ENCODE data around the gene RNASEH2C. TPM values are rescaled to one million over a fixed set of nuclear protein-coding genes. Genes with fewer than 3 reads are reported as not detected.

RNASEH2C gene
- total RNA-seq, 4 donors from 2014 or later, result 35.2 to 107 (median 65.4) TPM

DNA sequence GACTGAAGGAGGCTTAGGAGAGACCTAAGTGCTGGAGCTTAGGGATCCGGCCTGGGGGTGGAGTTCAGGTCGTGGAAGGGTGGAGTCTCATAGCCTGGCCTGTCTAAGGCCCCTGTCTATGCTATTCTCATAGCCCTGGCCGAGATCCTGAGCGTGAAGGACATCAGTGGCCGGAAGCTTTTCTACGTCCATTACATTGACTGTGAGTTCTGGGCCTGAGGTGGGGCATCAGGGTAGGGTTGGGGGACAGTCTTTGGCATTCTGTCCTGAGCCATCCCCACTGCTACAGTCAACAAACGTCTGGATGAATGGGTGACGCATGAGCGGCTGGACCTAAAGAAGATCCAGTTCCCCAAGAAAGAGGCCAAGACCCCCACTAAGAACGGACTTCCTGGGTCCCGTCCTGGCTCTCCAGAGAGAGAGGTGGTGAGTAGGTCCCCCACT is 7.9 kb downstream of the RNASEH2C start:
- no peaks in the 10 kb centered on the region for H3K9me3 ChIP-seq
- TF ChIP-seq POLR2A (IDR thresholded peaks at IDR 0.05), result no peak
- TF ChIP-seq, protein P1, sequence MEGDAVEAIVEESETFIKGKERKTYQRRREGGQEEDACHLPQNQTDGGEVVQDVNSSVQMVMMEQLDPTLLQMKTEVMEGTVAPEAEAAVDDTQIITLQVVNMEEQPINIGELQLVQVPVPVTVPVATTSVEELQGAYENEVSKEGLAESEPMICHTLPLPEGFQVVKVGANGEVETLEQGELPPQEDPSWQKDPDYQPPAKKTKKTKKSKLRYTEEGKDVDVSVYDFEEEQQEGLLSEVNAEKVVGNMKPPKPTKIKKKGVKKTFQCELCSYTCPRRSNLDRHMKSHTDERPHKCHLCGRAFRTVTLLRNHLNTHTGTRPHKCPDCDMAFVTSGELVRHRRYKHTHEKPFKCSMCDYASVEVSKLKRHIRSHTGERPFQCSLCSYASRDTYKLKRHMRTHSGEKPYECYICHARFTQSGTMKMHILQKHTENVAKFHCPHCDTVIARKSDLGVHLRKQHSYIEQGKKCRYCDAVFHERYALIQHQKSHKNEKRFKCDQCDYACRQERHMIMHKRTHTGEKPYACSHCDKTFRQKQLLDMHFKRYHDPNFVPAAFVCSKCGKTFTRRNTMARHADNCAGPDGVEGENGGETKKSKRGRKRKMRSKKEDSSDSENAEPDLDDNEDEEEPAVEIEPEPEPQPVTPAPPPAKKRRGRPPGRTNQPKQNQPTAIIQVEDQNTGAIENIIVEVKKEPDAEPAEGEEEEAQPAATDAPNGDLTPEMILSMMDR (IDR thresholded peaks at IDR 0.05), result no peak
- H3K4me1 ChIP-seq, result peaks cover 0 to 8% of the 10 kb centered on the region in 2 donors
- no peaks in the 10 kb centered on the region for H3K27me3 ChIP-seq
- intact Hi-C loops (cut with DNase I; ENCODE audit: low total_unique reads), result loop anchor here (5.0 kb wide), 1 partner anchor 105 kb away; no protein-coding TSS in a partner anchor
- H3K4me3 ChIP-seq, result peak overlapping the region; percentile 57 to 74
- no peaks in the 10 kb centered on the region for H3K36me3 ChIP-seq
- peak overlapping the region; percentile 94 to 98 for H3K27ac ChIP-seq
- no peak for DNase-seq

DNA sequence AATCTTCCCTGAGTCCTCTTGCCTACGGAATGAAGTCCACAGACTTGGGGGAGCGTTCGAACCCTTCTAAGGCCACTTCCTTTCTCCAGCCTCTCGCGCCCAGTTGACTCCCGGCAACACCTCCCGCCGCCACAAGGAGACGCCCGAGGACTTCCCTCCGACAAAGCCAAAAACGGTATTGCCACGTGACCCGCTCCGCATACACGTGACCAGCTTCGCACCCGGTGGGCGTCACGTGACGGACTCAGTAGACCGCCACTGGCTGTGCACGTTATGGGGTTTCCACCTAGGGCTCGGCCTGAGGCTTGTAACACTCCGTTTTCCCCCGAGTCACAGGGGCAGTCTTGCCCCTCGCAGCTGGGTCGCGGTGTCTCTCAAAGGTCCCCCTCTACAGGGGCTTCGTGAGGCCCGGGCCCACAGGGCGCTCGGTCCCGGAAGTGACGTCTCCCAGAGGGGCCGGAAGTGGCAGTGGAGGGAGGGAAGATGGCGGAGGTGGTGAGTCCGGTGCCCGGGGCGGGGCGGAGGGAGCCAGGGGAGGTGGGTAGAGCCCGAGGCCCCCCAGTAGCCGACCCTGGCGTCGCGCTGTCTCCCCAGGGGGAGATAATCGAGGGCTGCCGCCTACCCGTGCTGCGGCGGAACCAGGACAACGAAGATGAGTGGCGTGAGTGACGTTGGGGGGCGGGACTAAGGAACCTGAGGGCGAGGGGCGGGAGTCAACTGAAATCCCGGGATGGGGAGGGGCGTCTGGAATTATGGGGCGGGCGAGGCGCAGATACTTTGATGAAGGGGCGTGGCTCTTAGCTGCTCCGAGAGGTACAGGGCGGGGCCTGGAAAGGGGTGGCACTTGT is 8.6 kb downstream of the RNASEH2C start, which contains the start of gene KAT5:
Gene KAT5 (plus strand): TSS at position 468 of the 848 bp plus-strand sequence. CDS start 16 bp downstream, at position 484.
- Histone ChIP-seq H3K9me3 (no peaks in the 10 kb centered on the region), H3K4me1 (peaks cover 0 to 8% of the 10 kb centered on the region in 2 donors), H3K36me3 (no peaks in the 10 kb centered on the region), H3K27me3 (no peaks in the 10 kb centered on the region), H3K4me3 (peak within 1 kb of the TSS; percentile 57 to 74), H3K27ac (peak within 1 kb of the TSS; percentile 94 to 98)
- TF ChIP-seq, protein P1 (IDR thresholded peaks at IDR 0.05), result peak; percentile 95 to 99 (median 98)
- peak; percentile 76 to 89 for TF ChIP-seq POLR2A (IDR thresholded peaks at IDR 0.05)
- intact Hi-C loops (cut with DNase I; ENCODE audit: low total_unique reads), result loop anchor here (5.0 kb wide), 1 partner anchor 105 kb away; no protein-coding TSS in a partner anchor
- peak; percentile 98 to 99 for DNase-seq

DNA sequence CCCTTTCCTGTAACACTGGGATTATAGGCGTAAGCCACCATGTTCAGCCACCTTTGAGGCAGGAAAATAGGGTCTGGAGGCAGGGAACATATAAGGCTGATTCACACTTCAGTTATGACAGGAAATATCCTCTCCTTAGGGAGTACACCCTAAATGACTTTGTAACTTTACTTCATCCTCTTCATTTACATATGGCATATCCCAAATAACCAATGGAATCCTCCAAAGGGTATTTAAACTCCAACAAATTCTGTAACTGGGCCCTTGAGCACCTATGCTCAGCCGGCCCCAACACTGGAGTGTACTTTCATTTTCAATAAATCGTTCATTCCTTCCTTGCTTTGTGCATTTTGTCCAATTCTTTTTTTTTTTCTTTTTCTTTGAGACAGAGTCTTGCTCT is 10.2 kb downstream of the RNASEH2C start:
- DNase-seq, result no peak
- intact Hi-C loops (cut with DNase I; ENCODE audit: low total_unique reads), result loop anchor here (5.0 kb wide), 1 partner anchor 107 kb away; no protein-coding TSS in a partner anchor
- Histone ChIP-seq H3K4me1 (peaks cover 0 to 8% of the 10 kb centered on the region in 2 donors), H3K36me3 (no peaks in the 10 kb centered on the region), H3K27me3 (no peaks in the 10 kb centered on the region), H3K9me3 (no peaks in the 10 kb centered on the region), H3K4me3 (no peak overlapping the region), H3K27ac (peak overlapping the region; percentile 94 to 98)
- TF ChIP-seq, protein P1 (IDR thresholded peaks at IDR 0.05), result no peak

DNA sequence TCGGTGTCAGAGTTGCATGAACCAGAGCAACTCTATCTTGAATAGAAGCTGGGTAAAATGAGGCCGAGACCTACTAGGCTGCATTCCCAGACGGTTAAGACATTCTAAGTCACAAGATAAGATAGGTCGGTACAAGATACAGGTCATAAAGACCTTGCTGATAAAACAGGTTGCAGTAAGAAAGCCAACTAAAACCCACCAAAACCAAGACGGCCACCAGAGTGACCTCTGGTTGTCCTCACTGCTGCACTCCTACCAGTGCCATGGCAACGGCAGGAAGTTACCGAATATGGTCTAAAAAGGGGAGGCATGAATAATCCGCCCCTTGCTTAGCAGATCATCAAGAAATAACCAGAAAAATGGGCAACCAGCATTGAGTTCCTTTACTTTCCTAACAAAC is 10.9 kb downstream of the RNASEH2C start:
- no peak for DNase-seq

More for the DNA sequence above, 10.9 kb downstream of the RNASEH2C start:
- Histone ChIP-seq H3K36me3 (no peaks in the 10 kb centered on the region), H3K9me3 (no peaks in the 10 kb centered on the region), H3K27ac (no peak overlapping the region), H3K27me3 (no peaks in the 10 kb centered on the region), H3K4me3 (no peak overlapping the region), H3K4me1 (peaks cover 0 to 8% of the 10 kb centered on the region in 2 donors)
- intact Hi-C loops (cut with DNase I; ENCODE audit: low total_unique reads), result loop anchor here (5.0 kb wide), 1 partner anchor 108 kb away; no protein-coding TSS in a partner anchor
- TF ChIP-seq POLR2A (IDR thresholded peaks at IDR 0.05), result no peak
- TF ChIP-seq, protein P1 (IDR thresholded peaks at IDR 0.05), result no peak
